Measurements from ENCODE around the gene CCDC34. TPM values are rescaled to one million over a fixed set of nuclear protein-coding genes. Genes with fewer than 3 reads are reported as not detected.

CCDC34 gene
- total RNA-seq, 2 experiments from 2014 or later, result 26.8 to 28.5 TPM

DNA sequence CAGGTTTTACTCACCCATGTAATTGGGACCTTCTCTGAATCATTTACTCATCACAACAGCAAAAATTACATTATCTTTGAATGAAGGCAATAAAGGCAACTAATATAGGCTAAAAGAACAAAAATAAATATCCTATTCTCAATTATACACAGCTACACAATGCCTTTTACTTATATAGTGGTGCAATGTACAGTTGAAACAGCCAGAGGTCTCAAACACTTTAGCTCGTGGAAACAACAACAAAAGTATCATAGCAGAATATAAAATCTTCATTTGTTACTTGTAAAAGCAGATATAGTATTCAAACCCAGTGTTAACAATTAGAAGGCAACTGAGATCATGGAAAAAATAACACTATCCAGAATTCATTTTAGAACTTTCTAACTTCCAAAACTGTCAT, 20.6 kb upstream of the CCDC34 start:
- CTCF ChIA-PET, result interaction anchor here (0.7 kb wide), 1 partner anchor 24 kb away, joined by 3 read pairs; no protein-coding TSS in a partner anchor
- TF ChIP-seq, protein P1, sequence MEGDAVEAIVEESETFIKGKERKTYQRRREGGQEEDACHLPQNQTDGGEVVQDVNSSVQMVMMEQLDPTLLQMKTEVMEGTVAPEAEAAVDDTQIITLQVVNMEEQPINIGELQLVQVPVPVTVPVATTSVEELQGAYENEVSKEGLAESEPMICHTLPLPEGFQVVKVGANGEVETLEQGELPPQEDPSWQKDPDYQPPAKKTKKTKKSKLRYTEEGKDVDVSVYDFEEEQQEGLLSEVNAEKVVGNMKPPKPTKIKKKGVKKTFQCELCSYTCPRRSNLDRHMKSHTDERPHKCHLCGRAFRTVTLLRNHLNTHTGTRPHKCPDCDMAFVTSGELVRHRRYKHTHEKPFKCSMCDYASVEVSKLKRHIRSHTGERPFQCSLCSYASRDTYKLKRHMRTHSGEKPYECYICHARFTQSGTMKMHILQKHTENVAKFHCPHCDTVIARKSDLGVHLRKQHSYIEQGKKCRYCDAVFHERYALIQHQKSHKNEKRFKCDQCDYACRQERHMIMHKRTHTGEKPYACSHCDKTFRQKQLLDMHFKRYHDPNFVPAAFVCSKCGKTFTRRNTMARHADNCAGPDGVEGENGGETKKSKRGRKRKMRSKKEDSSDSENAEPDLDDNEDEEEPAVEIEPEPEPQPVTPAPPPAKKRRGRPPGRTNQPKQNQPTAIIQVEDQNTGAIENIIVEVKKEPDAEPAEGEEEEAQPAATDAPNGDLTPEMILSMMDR (IDR thresholded peaks at IDR 0.05), result no peak

DNA sequence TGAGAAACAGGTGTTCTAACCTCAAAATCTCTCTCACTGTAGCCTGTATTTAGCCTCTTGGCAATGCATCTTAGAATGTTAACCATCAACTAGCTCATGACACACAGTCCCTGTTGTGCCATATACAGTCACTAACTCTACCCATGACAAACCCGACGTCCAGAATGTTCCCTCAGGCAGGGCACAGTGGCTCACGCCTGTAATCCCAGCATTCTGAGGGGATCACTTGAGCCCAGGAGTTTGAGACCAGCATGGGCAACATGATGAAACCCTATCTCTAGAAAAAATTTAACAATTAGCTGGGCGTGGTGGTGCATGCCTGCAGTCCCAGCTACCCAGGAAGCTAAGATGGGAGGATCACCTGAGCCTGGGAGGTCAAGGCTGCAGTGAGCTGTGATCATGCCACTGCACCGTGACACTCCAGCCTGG, 18.2 kb upstream of the CCDC34 start:
- H3K4me1 Mint-ChIP-seq (ENCODE audit: low read depth), result no peaks in the 10 kb centered on the region
- intact Hi-C loops (cut with micrococcal nuclease), result no loop called here
- DNase-seq, result no peak
- ChIA-PET CTCF (interaction anchor here (2.0 kb wide), 1 partner anchor 11 kb away, joined by 5 read pairs; no protein-coding TSS in a partner anchor), POLR2A (no interaction called here)
- H3K27me3 Mint-ChIP-seq, result peaks cover 2% of the 10 kb centered on the region
- no peak overlapping the region for H3K27ac Mint-ChIP-seq
- ATAC-seq, result no peak
- TF ChIP-seq, protein P1 (IDR thresholded peaks at IDR 0.05), result no peak
- H3K9me3 Mint-ChIP-seq, result no peaks in the 10 kb centered on the region
- H3K36me3 Mint-ChIP-seq (ENCODE audit: low read depth), result no peaks in the 10 kb centered on the region
- no peak overlapping the region for H3K4me3 Mint-ChIP-seq

More for the DNA sequence above, 20.6 kb upstream of the CCDC34 start:
- Mint-ChIP-seq H3K27ac (no peak overlapping the region), H3K36me3 (ENCODE audit: low read depth) (no peaks in the 10 kb centered on the region), H3K4me1 (ENCODE audit: low read depth) (no peaks in the 10 kb centered on the region), H3K4me3 (no peak overlapping the region), H3K27me3 (peaks cover 2% of the 10 kb centered on the region), H3K9me3 (no peaks in the 10 kb centered on the region)
- ATAC-seq (no peak), DNase-seq (no peak)
- intact Hi-C loops (cut with micrococcal nuclease), result no loop called here
- POLR2A ChIA-PET, result no interaction called here

DNA sequence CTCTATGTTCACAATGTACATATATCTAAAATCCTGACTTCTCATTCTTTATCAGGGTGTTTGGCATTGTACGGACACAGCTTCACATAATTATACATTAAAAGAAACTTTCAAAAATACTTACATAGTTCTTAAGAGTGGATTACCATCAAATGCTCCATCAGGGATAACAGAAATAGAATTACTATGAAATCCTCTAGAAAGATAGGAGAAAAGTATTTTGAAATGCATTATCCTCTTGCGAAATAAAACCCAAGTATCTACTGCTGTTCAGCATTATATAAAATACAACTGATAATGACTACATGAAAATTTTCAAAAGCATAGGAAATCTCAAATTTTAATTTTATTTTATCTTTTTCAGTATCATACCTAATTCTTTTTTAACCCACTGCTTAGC, 17.8 kb upstream of the CCDC34 start:
- no peak for DNase-seq
- no peak overlapping the region for H3K4me3 Mint-ChIP-seq
- intact Hi-C loops (cut with micrococcal nuclease), result no loop called here
- H3K36me3 Mint-ChIP-seq (ENCODE audit: low read depth), result no peaks in the 10 kb centered on the region
- TF ChIP-seq, protein P1 (IDR thresholded peaks at IDR 0.05), result no peak
- H3K4me1 Mint-ChIP-seq (ENCODE audit: low read depth), result no peaks in the 10 kb centered on the region
- H3K27ac Mint-ChIP-seq, result no peak overlapping the region
- no peaks in the 10 kb centered on the region for H3K9me3 Mint-ChIP-seq
- ATAC-seq, result no peak
- peaks cover 2% of the 10 kb centered on the region for H3K27me3 Mint-ChIP-seq
- CTCF ChIA-PET, result interaction anchor here (2.0 kb wide), 1 partner anchor 11 kb away, joined by 5 read pairs; no protein-coding TSS in a partner anchor
- POLR2A ChIA-PET, result no interaction called here

- no peaks in the 10 kb centered on the region for H3K4me1 Mint-ChIP-seq (ENCODE audit: low read depth)
- intact Hi-C loops (cut with micrococcal nuclease), result no loop called here
- H3K9me3 Mint-ChIP-seq, result no peaks in the 10 kb centered on the region
- peaks cover 2% of the 10 kb centered on the region for H3K27me3 Mint-ChIP-seq
- ChIA-PET POLR2A (no interaction called here), CTCF (interaction anchor here (1.2 kb wide), 1 partner anchor 106 kb away, joined by 8 read pairs; no protein-coding TSS in a partner anchor)
- no peak overlapping the region for H3K27ac Mint-ChIP-seq
- no peaks in the 10 kb centered on the region for H3K36me3 Mint-ChIP-seq (ENCODE audit: low read depth)
- DNase-seq (no peak), ATAC-seq (no peak)
- TF ChIP-seq, protein P1 (IDR thresholded peaks at IDR 0.05), result no peak
- H3K4me3 Mint-ChIP-seq, result no peak overlapping the region
These were observed 16.4 kb upstream of the CCDC34 start for GRCh38 chr11:27379449-27379848.

DNA sequence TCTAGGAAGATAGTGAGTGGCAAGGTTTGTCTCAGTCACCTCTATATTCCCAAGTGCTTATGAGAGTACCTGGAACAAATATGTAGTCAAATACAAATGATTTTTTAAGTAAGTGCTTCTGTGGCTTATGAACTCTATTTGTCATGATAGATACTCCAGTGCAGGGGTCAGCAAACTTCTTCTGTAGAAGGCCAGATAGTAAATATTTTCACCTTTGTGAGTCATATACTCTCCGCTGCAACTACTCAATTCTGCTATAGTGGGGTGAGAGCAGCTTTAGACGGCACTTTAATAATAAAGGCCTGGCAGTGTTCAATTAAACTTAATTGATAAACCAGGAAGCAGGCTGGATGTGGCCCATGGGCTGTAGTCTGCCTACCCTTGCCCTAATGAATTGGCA, 12.4 kb upstream of the CCDC34 start:
- Mint-ChIP-seq H3K27ac (no peak overlapping the region), H3K9me3 (no peaks in the 10 kb centered on the region), H3K4me1 (ENCODE audit: low read depth) (no peaks in the 10 kb centered on the region), H3K4me3 (no peak overlapping the region), H3K36me3 (ENCODE audit: low read depth) (no peaks in the 10 kb centered on the region), H3K27me3 (no peaks in the 10 kb centered on the region)
- DNase-seq, result no peak
- intact Hi-C loops (cut with micrococcal nuclease), result no loop called here
- ChIA-PET POLR2A (interaction anchor here (0.6 kb wide), 1 partner anchor 142 kb away, joined by 5 read pairs; no protein-coding TSS in a partner anchor), CTCF (interaction anchor here (0.9 kb wide), 1 partner anchor 110 kb away, joined by 3 read pairs; no protein-coding TSS in a partner anchor)
- TF ChIP-seq, protein P1 (IDR thresholded peaks at IDR 0.05), result no peak
- no peak for ATAC-seq
